ENCODE measurements around the gene IQCF6. TPM values are rescaled to one million over a fixed set of nuclear protein-coding genes. Genes with fewer than 3 reads are reported as not detected.

Gene IQCF6
- total RNA-seq = not detected
- not detected for polyA plus RNA-seq
- long read RNA-seq, donor 1 = 0 reads
- long read RNA-seq, donor 2 = 0 reads
- long read RNA-seq, donor 3 = 0 reads

DNA sequence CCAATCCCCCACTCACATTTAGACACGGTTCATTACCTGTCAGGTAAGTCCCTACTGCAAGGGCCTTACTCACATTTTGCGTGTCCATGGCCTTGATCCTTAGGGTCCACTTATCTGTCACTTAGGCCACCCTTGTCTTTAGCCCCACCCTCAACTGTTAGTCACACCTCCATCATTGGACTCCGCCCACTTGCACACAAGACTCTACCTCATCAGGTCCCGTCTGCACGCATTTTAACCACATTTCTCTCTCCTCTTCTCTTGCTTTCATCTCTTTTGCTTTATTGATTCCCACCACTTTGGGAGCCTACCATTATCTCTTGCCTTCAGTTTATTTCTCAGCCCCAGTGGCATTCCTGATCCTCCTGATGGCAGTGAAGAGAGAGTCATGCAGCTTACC lies at the start of gene IQCF6:
TSS of gene IQCF6 (minus strand) at position 101 of the 400 bp plus-strand sequence. CDS start at position 88, 13 bp downstream.
- H3K4me1 ChIP-seq = peaks cover 0 to 11% (median 0%) of the 10 kb centered on the region in 12 donors
- ATAC-seq (no peak), DNase-seq (no peak)
- intact Hi-C loops (cut with DNase I) = no loop called here
- H3K36me3 ChIP-seq = no peaks in the 10 kb centered on the region
- H3K9me3 ChIP-seq = no peaks in the 10 kb centered on the region
- H3K27ac ChIP-seq = no peak within 1 kb of the TSS
- peaks cover 0 to 6% (median 0%) of the 10 kb centered on the region in 9 donors for H3K27me3 ChIP-seq
- no peak within 1 kb of the TSS for H3K4me3 ChIP-seq
- TF ChIP-seq POLR2A (IDR thresholded peaks at IDR 0.05) (no peak), CTCF (IDR thresholded peaks at IDR 0.05) (no peak)
- 92 to 97% (median 95%) methylated on average over 5 of the region's 5 CpGs for WGBS, 4 donors

DNA sequence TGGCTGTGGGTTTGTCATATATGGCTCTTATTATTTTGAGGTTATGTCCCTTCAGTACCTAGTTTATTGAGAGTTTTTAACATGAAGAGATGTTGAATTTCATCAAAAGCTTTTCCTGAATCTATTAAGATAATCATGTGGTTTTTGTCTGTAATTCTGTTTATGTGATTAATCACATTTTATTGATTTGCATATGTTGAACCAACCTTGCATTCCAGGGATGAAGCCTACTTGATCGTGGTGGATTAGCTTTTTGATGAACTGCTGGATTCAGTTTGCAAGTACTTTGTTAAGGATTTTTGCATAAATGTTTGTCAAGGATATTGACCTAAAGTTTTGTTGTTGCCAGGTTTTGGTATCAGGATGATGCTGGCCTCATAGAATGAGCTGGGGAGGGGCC lies 49.3 kb upstream of the IQCF6 start:
- DNase-seq = no peak
- Histone ChIP-seq H3K36me3 (no peaks in the 10 kb centered on the region), H3K27me3 (peaks cover 0 to 8% (median 0%) of the 10 kb centered on the region in 9 donors), H3K27ac (no peak overlapping the region), H3K4me3 (no peak overlapping the region), H3K9me3 (peaks cover 0 to 20% (median 13%) of the 10 kb centered on the region in 12 donors), H3K4me1 (no peaks in the 10 kb centered on the region)
- ATAC-seq = no peak
- intact Hi-C loops (cut with DNase I) = no loop called here
- no peak for TF ChIP-seq POLR2A (IDR thresholded peaks at IDR 0.05)
- no peak for TF ChIP-seq CTCF (IDR thresholded peaks at IDR 0.05)
- WGBS, 4 donors = 77 to 96% (median 85%) methylated on average over 1 of the region's 1 CpG

DNA sequence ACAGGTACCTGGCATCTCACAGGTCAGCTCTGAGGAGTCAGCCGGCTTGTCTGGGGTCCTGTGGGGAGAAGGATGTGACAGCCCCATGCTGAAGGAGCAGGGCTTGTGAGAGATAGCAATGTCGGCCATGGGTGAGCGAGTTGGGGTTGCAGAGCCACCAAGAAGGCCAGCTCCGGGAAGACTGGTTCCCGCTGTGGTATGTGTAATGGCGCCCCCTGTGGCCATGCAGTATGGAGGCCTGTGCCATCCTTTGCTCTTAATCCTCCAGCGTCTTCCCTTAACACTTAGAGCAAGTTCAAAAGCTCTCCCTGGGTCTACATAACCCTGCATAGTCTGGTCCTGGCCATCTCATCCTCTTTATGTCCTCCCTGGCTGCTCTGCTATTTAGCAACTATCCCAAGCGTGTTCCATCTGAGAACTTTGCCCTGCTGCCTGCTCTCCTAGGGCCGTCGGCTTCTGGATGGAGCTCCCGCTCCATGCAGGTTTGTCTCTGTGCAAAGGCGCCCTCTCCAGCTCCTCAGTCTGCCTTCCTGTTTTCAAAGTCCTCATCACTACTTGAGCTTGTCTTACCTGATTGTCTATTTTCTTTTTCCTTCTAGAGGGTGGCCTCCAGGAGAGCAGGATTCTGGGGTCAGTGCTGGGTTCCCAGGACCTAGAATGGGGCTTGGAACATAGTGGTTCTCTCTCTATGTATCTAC lies 40.8 kb upstream of the IQCF6 start:
- Histone ChIP-seq H3K27me3 (peaks cover 0 to 27% (median 4%) of the 10 kb centered on the region in 9 donors), H3K4me1 (no peaks in the 10 kb centered on the region), H3K4me3 (no peak overlapping the region), H3K27ac (no peak overlapping the region), H3K36me3 (no peaks in the 10 kb centered on the region), H3K9me3 (no peaks in the 10 kb centered on the region)
- TF ChIP-seq POLR2A (IDR thresholded peaks at IDR 0.05) = no peak
- TF ChIP-seq CTCF (IDR thresholded peaks at IDR 0.05) = peak in 3 of 12 donors; percentile 8 to 17 (median 16)
- WGBS, 4 donors = 40 to 52% (median 45%) methylated on average over 11 to 12 of the region's 12 CpGs
- intact Hi-C loops (cut with DNase I) = no loop called here
- DNase-seq (no peak), ATAC-seq (no peak)

DNA sequence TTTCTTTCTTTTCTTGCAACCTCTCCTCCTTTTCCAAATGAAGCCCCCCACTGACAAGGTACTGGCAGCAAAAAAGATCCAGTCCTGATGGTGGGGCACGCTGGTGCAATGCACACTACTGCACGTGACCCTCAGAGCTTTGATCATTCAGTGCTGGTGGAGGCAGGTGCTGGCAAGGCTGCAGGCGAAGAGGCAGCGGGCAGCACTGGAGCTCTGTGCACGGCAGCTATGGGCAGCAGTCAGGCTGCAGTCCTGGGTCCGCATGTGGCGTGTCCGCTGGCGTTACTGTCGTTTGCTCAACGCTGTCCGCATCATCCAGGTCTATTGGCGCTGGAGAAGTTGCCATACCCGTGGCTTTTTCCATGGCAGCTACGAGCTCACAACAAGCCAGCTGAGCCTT lies 40.1 kb upstream of the IQCF6 start:
- DNase-seq (peak in 1 of 5 donors; percentile 63), ATAC-seq (no peak)
- no peaks in the 10 kb centered on the region for H3K36me3 ChIP-seq
- H3K27ac ChIP-seq = no peak overlapping the region
- intact Hi-C loops (cut with DNase I) = no loop called here
- no peaks in the 10 kb centered on the region for H3K9me3 ChIP-seq
- WGBS, 4 donors = 88 to 96% (median 90%) methylated on average over 15 of the region's 15 CpGs
- TF ChIP-seq POLR2A (IDR thresholded peaks at IDR 0.05) (no peak), CTCF (IDR thresholded peaks at IDR 0.05) (no peak)
- H3K27me3 ChIP-seq = peaks cover 0 to 25% (median 4%) of the 10 kb centered on the region in 9 donors
- no peaks in the 10 kb centered on the region for H3K4me1 ChIP-seq
- no peak overlapping the region for H3K4me3 ChIP-seq

All from heart left ventricle (tissue), 16 donors.